GM23338 (cell line): ENCODE data around the gene ALKBH4. TPM values are rescaled to one million over a fixed set of nuclear protein-coding genes. Genes with fewer than 3 reads are reported as not detected.

Experiments used
- ATAC-seq: fragments of 200-7000 bp; cut with Tn5 transposase; 3 replicates; pipeline ENCODE4 v1.9.1; 2020
- DNase-seq: peaks from one replicate; pipeline ENCODE4 v3.0.0-alpha.2; 2015; ENCODE audit warnings: low spot score
- H2AFZ ChIP-seq: fragments of 200-600 bp; sonication (generic); 2 replicates; pipeline ENCODE4 v1.8.0; 2016; ENCODE audit warnings: antibody characterized with exemption, mild to moderate bottlenecking, moderate library complexity
- H3F3A ChIP-seq: fragments of 200-600 bp; sonication (generic); replicated peaks from 2 replicates; pipeline ENCODE4 v1.8.0; 2017; ENCODE audit warnings: antibody characterized with exemption, mixed run types, low read depth
- H3K27ac ChIP-seq: fragments of 200-600 bp; sonication (generic); 2 replicates; pipeline ENCODE4 v1.6.1; 2016; ENCODE audit warnings: low read depth
- H3K27me3 ChIP-seq: fragments of 200-600 bp; sonication (generic); 2 replicates; pipeline ENCODE4 v1.8.0; 2016; ENCODE audit warnings: mild to moderate bottlenecking, mixed run types, moderate library complexity; ENCODE audit not compliant: insufficient read depth
- H3K36me3 ChIP-seq: fragments of 200-600 bp; sonication (generic); 2 replicates; pipeline ENCODE4 v1.8.0; 2016; ENCODE audit warnings: mild to moderate bottlenecking; ENCODE audit not compliant: insufficient read depth
- H3K4me1 ChIP-seq: fragments of 200-600 bp; sonication (generic); 2 replicates; pipeline ENCODE4 v1.8.0; 2016; ENCODE audit warnings: mild to moderate bottlenecking, moderate library complexity; ENCODE audit not compliant: insufficient read depth
- H3K4me2 ChIP-seq: fragments of 200-600 bp; sonication (generic); 2 replicates; pipeline ENCODE4 v1.7.1; 2017; ENCODE audit warnings: mixed run types
- H3K4me3 ChIP-seq: fragments of 200-600 bp; sonication (generic); 2 replicates; pipeline ENCODE4 v1.6.1; 2016; ENCODE audit warnings: mixed run types
- H3K79me2 ChIP-seq: fragments of 200-600 bp; sonication (generic); replicated peaks from 2 replicates; pipeline ENCODE4 v1.8.0; 2017; ENCODE audit warnings: mild to moderate bottlenecking; ENCODE audit not compliant: insufficient read depth
- H3K9me2 ChIP-seq: fragments of 200-600 bp; sonication (generic); 2 replicates; pipeline ENCODE4 v1.8.0; 2017; ENCODE audit not compliant: insufficient read depth
- H4K20me1 ChIP-seq: fragments of 200-600 bp; sonication (generic); replicated peaks from 2 replicates; pipeline ENCODE4 v1.8.0; 2017; ENCODE audit warnings: mild to moderate bottlenecking; ENCODE audit not compliant: insufficient read depth
- H3K27ac Mint-ChIP-seq: 2 replicates; pipeline ENCODE4 v1.8.0; 2020; ENCODE audit warnings: inconsistent platforms, mild to moderate bottlenecking, moderate library complexity, mixed read lengths
- H3K27me3 Mint-ChIP-seq: 3 replicates; pipeline ENCODE4 v1.8.0; 2022; ENCODE audit warnings: low read depth, mild to moderate bottlenecking, moderate library complexity, mixed read lengths, inconsistent platforms; ENCODE audit not compliant: insufficient read depth, poor library complexity
- H3K36me3 Mint-ChIP-seq: 3 replicates; pipeline ENCODE4 v1.8.0; 2021; ENCODE audit warnings: low read depth, mild to moderate bottlenecking, inconsistent platforms, moderate library complexity, mixed read lengths
- H3K4me1 Mint-ChIP-seq: 3 replicates; pipeline ENCODE4 v1.8.0; 2020; ENCODE audit warnings: mild to moderate bottlenecking, inconsistent platforms, mixed read lengths
- H3K4me3 Mint-ChIP-seq: 3 replicates; pipeline ENCODE4 v1.8.0; 2021; ENCODE audit warnings: moderate library complexity, mild to moderate bottlenecking, inconsistent platforms, mixed read lengths
- H3K9me3 Mint-ChIP-seq: 3 replicates; pipeline ENCODE4 v1.8.0; 2020; ENCODE audit warnings: moderate library complexity, mild to moderate bottlenecking, inconsistent platforms, mixed read lengths
- CREB1 ChIP-seq: fragments of 250-450 bp; sonication (Bioruptor Pico); IDR thresholded peaks from 2 replicates; pipeline ENCODE4 v1.5.0; 2020; ENCODE audit warnings: low read depth, mild to moderate bottlenecking, moderate library complexity
- CTCF ChIP-seq, 2 experiments: fragments of 200-600 bp in 1 of 2; sonication (generic) in 1 of 2; conservative IDR thresholded peaks; 2 replicates each; pipeline versions ENCODE4 v1.5.1 to v1.6.1; 2016 to 2017; ENCODE audit warnings: antibody characterized with exemption in 2 of 2, low read depth in 2 of 2, mild to moderate bottlenecking in 2 of 2, moderate library complexity in 1 of 2
- ETS1 ChIP-seq: IDR thresholded peaks from 2 replicates; pipeline ENCODE4 v1.6.1; 2016; ENCODE audit warnings: antibody characterized with exemption
- EZH2 ChIP-seq: fragments of 200-600 bp; sonication (generic); IDR thresholded peaks from one replicate; pipeline ENCODE4 v1.8.0; 2017; ENCODE audit warnings: antibody characterized with exemption, mild to moderate bottlenecking, low read depth; ENCODE audit not compliant: unreplicated experiment
- EZH2phosphoT487 ChIP-seq: fragments of 200-600 bp; sonication (generic); IDR thresholded peaks from one replicate; pipeline ENCODE4 v1.8.1; 2018; ENCODE audit warnings: antibody characterized with exemption; ENCODE audit not compliant: unreplicated experiment
- JUNB ChIP-seq: IDR thresholded peaks from one replicate; pipeline ENCODE4 v1.6.1; 2016; ENCODE audit warnings: antibody characterized with exemption; ENCODE audit not compliant: unreplicated experiment
- NANOG ChIP-seq: IDR thresholded peaks from 2 replicates; pipeline ENCODE4 v1.6.1; 2016; ENCODE audit warnings: antibody characterized with exemption, borderline replicate concordance
- POLR2AphosphoS5 ChIP-seq: IDR thresholded peaks from 2 replicates; pipeline ENCODE4 v1.6.1; 2016; ENCODE audit warnings: antibody characterized with exemption, low read depth
- REST ChIP-seq: IDR thresholded peaks from one replicate; pipeline ENCODE4 v1.6.1; 2018; ENCODE audit warnings: antibody characterized with exemption; ENCODE audit not compliant: unreplicated experiment
- STAT1 ChIP-seq: IDR thresholded peaks from one replicate; pipeline ENCODE4 v1.6.1; 2016; ENCODE audit warnings: antibody characterized with exemption; ENCODE audit not compliant: unreplicated experiment
- ZNF114 ChIP-seq: fragments of 250-450 bp; sonication (Bioruptor Pico); IDR thresholded peaks from 2 replicates; pipeline ENCODE4 v1.5.0; 2020; ENCODE audit warnings: mild to moderate bottlenecking, moderate library complexity
- ZNF331 ChIP-seq: fragments of 250-450 bp; sonication (Bioruptor Pico); IDR thresholded peaks from 2 replicates; pipeline ENCODE4 v1.5.0; 2020; ENCODE audit warnings: low read depth, mild to moderate bottlenecking, moderate library complexity
- ZNF462 ChIP-seq: fragments of 250-450 bp; sonication (Bioruptor Pico); IDR thresholded peaks from 2 replicates; pipeline ENCODE4 v1.5.0; 2020; ENCODE audit warnings: mild to moderate bottlenecking, moderate library complexity
- polyA plus RNA-seq: library from polyadenylated mRNA; unstranded; fragments of >200 nt; fragmentation: Nextera tagmentation; extraction: Ambion mirVana; gene quantifications from 2 replicates; pipeline ENCODE4 v1.2.1, GENCODE V29; 2016
- total RNA-seq: library from RNA; depleted of rRNA; stranded (reverse); fragments of >200 nt; shearing (Covaris generic); gene quantifications from 2 replicates; pipeline ENCODE4 v1.2.3, GENCODE V29; 2014

ALKBH4 gene
- total and polyA plus RNA-seq, 2 experiments from 2014 or later = 17.7 to 45.0 TPM

- Histone ChIP-seq H4K20me1 (no peaks in the 10 kb centered on the region; the same call in 1 of the 2 replicates), H3K27ac (no peak overlapping the region), H3K4me3 (no peak overlapping the region), H3K4me2 (no peak overlapping the region), H3K36me3 (no peaks in the 10 kb centered on the region), H3K9me2 (no peaks in the 10 kb centered on the region), H2AFZ (no peak overlapping the region), H3F3A (0 out of 2 replicates have a peak, but pooled peaks cover 8% of the 10 kb centered on the region), H3K27me3 (no peaks in the 10 kb centered on the region), H3K4me1 (peaks cover 9% of the 10 kb centered on the region; the same call in 1 of the 2 replicates), H3K79me2 (no peaks in the 10 kb centered on the region)
- H3K9me3 Mint-ChIP-seq = no peaks in the 10 kb centered on the region
- H3K36me3 Mint-ChIP-seq = peaks cover 16% of the 10 kb centered on the region
- ATAC-seq = no peak
- peaks cover 8% of the 10 kb centered on the region for H3K4me1 Mint-ChIP-seq
- no peak overlapping the region for H3K27ac Mint-ChIP-seq
- peaks cover 3% of the 10 kb centered on the region for H3K27me3 Mint-ChIP-seq
- DNase-seq = no peak
- no peak overlapping the region for H3K4me3 Mint-ChIP-seq
- no peak for TF ChIP-seq REST
- TF ChIP-seq JUNB = no peak
- no peak for TF ChIP-seq ETS1
- TF ChIP-seq CREB1 (CRISPR knock-in tag) = no peak
- no peak for TF ChIP-seq ZNF462 (CRISPR knock-in tag)
- no peak for TF ChIP-seq STAT1
- TF ChIP-seq EZH2 = no peak
- TF ChIP-seq CTCF (conservative IDR thresholded peaks at IDR 0.05; ENCODE audit: low read depth in 2 of 2) = no peak
- no peak for TF ChIP-seq ZNF331
- no peak for TF ChIP-seq POLR2AphosphoS5
- no peak for TF ChIP-seq NANOG
- TF ChIP-seq ZNF114 (CRISPR knock-in tag) = no peak
- no peak for TF ChIP-seq EZH2phosphoT487
These were observed 18.1 kb downstream of the ALKBH4 start for GRCh38 chr7:102446387-102447156.
